ENCODE results near the gene BNIP2.

- TF ChIP-seq POLR2A (IDR thresholded peaks at IDR 0.05; ENCODE audit: low read depth, low read length) (no peak), SPI1 (IDR thresholded peaks at IDR 0.05; ENCODE audit: low read depth, low read length) (no peak), TAF1 (IDR thresholded peaks at IDR 0.05; ENCODE audit: low read depth, low read length) (no peak), POLR2AphosphoS5 (IDR thresholded peaks at IDR 0.05; ENCODE audit: low read depth, low read length) (no peak), POU2F2 (IDR thresholded peaks at IDR 0.05; ENCODE audit: low read depth, low read length) (no peak)
Observed at GRCh38 chr15:59676565-59676964, 12.6 kb downstream of the BNIP2 start.

Measured in GM12891 (cell line).